NK-92 (cell line): ENCODE results near the gene LDLRAD4.
"Not testable (repeated sequence)": the region's sequence is repeated elsewhere in the genome, so short reads cannot be mapped to it uniquely, and the experiment has no call there.

Source experiments
- DNase-seq: peaks from one replicate; lab custom pipeline; 2025; ENCODE audit not compliant: unreplicated experiment; lab: John Stamatoyannopoulos, UW

The LDLRAD4 gene

DNA sequence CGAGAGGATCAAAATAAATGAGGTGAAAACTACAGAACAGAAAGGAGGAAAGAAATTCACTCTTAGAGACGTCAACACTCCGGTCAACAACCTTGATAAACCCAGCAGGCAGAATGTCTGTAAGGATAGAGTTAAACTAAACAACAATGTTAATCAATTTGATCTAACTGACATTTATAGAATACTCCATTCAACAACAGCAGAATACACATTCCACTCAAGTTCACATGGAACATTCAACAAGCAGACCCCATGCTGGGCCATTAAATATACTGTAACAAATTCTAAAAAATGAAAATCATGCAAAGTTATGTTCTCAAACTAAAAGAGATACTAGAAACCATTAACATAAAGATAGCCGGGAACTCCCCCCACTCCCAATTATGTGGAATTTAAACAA, 466.0 kb downstream of the LDLRAD4 start:
- no peak for DNase-seq

DNA sequence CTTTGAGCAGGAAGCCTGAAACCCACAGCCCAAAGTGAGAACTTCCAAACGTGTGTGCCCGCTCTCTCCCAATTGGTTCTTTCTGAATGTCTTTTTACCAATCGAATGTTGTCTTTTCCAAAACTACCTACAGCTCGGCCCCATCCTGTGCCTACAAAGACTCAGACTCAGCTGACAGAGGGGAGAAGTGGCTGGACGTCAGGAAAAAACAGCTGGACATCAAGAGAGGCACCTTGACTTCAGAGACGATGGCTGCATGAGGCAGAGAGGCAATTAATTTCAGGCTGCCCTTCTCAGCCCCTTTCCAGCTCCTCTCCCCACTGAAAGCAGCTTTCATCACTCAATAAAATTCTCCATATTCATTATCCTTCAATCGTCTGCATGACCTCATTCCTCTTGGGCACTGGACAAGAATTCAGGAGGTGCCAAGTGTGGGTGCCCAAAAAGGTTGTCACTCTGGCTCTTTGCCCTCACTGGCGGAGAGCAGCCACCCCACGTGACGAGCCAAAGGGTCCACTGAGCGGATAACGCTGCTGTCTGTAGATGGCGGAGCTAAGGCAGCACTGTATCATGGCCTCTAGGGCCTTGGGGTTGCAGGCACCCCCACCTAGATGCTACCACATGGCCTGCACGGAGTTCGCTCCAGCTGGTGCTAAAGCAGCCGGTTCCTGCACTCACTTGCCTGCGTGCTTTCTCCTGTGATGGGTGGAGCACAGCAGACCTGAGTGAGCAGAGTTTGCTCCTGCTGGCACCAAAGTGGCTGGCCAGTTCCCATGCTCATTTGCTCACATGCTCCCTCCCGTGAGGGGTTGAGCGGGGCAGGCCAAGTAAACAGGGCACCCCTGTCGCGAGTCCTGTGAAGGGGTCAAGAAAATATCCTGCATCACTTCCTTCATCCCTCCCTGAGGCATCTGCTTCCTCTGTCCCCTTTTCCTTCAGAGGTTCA, 469.9 kb downstream of the LDLRAD4 start:
- DNase-seq = no peak

- not testable (repeated sequence) for DNase-seq
Observed at GRCh38 chr18:13690060-13690459, 471.5 kb downstream of the LDLRAD4 start.

DNA sequence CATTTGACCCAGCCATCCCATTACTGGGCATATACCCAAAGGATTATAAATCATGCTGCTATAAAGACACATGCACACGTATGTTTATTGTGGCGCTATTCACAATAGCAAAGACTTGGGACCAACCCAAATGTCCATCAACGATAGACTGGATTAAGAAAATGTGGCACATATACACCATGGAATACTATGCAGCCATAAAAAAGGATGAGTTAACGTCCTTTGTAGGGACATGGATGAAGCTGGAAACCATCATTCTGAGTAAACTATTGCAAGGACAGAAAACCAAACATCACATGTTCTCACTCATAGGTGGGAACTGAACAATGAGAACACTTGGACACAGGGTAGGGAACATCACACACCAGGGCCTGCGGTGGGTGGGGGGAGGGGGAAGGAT, 476.8 kb downstream of the LDLRAD4 start:
- not testable (repeated sequence) for DNase-seq

GRCh38 chr18:13696961-13697360, 478.4 kb downstream of the LDLRAD4 start:
- DNase-seq = no peak

- no peak for DNase-seq
Observed at GRCh38 chr18:13700153-13700552, 481.6 kb downstream of the LDLRAD4 start.
